ENCODE results near the gene RGS12. TPM values are rescaled to one million over a fixed set of nuclear protein-coding genes. Genes with fewer than 3 reads are reported as not detected.

The RGS12 gene
- total and polyA plus RNA-seq, 2 experiments from 2014 or later = 19.6 to 22.5 TPM

- Histone ChIP-seq H4K20me1 (ENCODE audit: insufficient read depth, poor library complexity, severe bottlenecking) (peaks cover 32% of the 10 kb centered on the region), H3K27me3 (no peaks in the 10 kb centered on the region), H3K36me3 (replicated peaks; ENCODE audit: insufficient read depth, low read depth) (no peaks in the 10 kb centered on the region), H3K9me2 (replicated peaks; ENCODE audit: insufficient read depth) (no peaks in the 10 kb centered on the region), H3K79me2 (peaks cover 68% of the 10 kb centered on the region), H3K9me3 (ENCODE audit: low read depth) (no peaks in the 10 kb centered on the region), H3K4me2 (no peak overlapping the region), H3K4me3 (no peak overlapping the region), H3K27ac (peak overlapping the region; percentile 74), H3K4me1 (ENCODE audit: insufficient read depth) (no peaks in the 10 kb centered on the region), H2AFZ (no peak overlapping the region)
- no peak for DNase-seq (ENCODE audit: low spot score)
- WGBS (ENCODE audit: low lambda C conversion rate, missing lambda C conversion rate) = 93% methylated on average over 8 of the region's 8 CpGs
- TF ChIP-seq, protein P1, sequence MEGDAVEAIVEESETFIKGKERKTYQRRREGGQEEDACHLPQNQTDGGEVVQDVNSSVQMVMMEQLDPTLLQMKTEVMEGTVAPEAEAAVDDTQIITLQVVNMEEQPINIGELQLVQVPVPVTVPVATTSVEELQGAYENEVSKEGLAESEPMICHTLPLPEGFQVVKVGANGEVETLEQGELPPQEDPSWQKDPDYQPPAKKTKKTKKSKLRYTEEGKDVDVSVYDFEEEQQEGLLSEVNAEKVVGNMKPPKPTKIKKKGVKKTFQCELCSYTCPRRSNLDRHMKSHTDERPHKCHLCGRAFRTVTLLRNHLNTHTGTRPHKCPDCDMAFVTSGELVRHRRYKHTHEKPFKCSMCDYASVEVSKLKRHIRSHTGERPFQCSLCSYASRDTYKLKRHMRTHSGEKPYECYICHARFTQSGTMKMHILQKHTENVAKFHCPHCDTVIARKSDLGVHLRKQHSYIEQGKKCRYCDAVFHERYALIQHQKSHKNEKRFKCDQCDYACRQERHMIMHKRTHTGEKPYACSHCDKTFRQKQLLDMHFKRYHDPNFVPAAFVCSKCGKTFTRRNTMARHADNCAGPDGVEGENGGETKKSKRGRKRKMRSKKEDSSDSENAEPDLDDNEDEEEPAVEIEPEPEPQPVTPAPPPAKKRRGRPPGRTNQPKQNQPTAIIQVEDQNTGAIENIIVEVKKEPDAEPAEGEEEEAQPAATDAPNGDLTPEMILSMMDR (IDR thresholded peaks at IDR 0.05; ENCODE audit: poor library complexity) = no peak
- no peak for TF ChIP-seq EZH2phosphoT487 (IDR thresholded peaks at IDR 0.05; ENCODE audit: low read depth, severe bottlenecking, unreplicated experiment)
- no peak for TF ChIP-seq EZH2 (IDR thresholded peaks at IDR 0.05; ENCODE audit: borderline replicate concordance)
Observed at GRCh38 chr4:3312362-3312761, 19.5 kb downstream of the RGS12 start.

- Histone ChIP-seq H3K4me3 (no peak overlapping the region), H3K79me2 (peaks cover 68% of the 10 kb centered on the region), H3K4me2 (no peak overlapping the region), H3K27ac (no peak overlapping the region), H2AFZ (no peak overlapping the region), H3K27me3 (no peaks in the 10 kb centered on the region), H3K9me2 (replicated peaks; ENCODE audit: insufficient read depth) (no peaks in the 10 kb centered on the region), H3K9me3 (ENCODE audit: low read depth) (no peaks in the 10 kb centered on the region), H3K36me3 (replicated peaks; ENCODE audit: insufficient read depth, low read depth) (no peaks in the 10 kb centered on the region), H4K20me1 (ENCODE audit: insufficient read depth, poor library complexity, severe bottlenecking) (peaks cover 24% of the 10 kb centered on the region), H3K4me1 (ENCODE audit: insufficient read depth) (no peaks in the 10 kb centered on the region)
- WGBS (ENCODE audit: low lambda C conversion rate, missing lambda C conversion rate) = 90% methylated on average over 9 of the region's 9 CpGs
- no peak for TF ChIP-seq EZH2phosphoT487 (IDR thresholded peaks at IDR 0.05; ENCODE audit: low read depth, severe bottlenecking, unreplicated experiment)
- DNase-seq (ENCODE audit: low spot score) = no peak
Observed at GRCh38 chr4:3313139-3313538, 20.3 kb downstream of the RGS12 start.

- 96% methylated on average over 16 of the region's 16 CpGs for WGBS (ENCODE audit: low lambda C conversion rate, missing lambda C conversion rate)
- no peak overlapping the region for H3K27ac ChIP-seq
- TF ChIP-seq, protein P1 (IDR thresholded peaks at IDR 0.05; ENCODE audit: poor library complexity) = no peak
- no peak for TF ChIP-seq EZH2 (IDR thresholded peaks at IDR 0.05; ENCODE audit: borderline replicate concordance)
- no peak for TF ChIP-seq EZH2phosphoT487 (IDR thresholded peaks at IDR 0.05; ENCODE audit: low read depth, severe bottlenecking, unreplicated experiment)
- H2AFZ ChIP-seq = no peak overlapping the region
- no peaks in the 10 kb centered on the region for H3K9me2 ChIP-seq (replicated peaks; ENCODE audit: insufficient read depth)
- no peaks in the 10 kb centered on the region for H3K27me3 ChIP-seq
- DNase-seq (ENCODE audit: low spot score) = no peak
- no peak overlapping the region for H3K4me3 ChIP-seq
- no peak overlapping the region for H3K4me2 ChIP-seq
- H3K4me1 ChIP-seq (ENCODE audit: insufficient read depth) = no peaks in the 10 kb centered on the region
- peaks cover 18% of the 10 kb centered on the region for H4K20me1 ChIP-seq (ENCODE audit: insufficient read depth, poor library complexity, severe bottlenecking)
- H3K9me3 ChIP-seq (ENCODE audit: low read depth) = no peaks in the 10 kb centered on the region
- peaks cover 68% of the 10 kb centered on the region for H3K79me2 ChIP-seq
- H3K36me3 ChIP-seq (replicated peaks; ENCODE audit: insufficient read depth, low read depth) = no peaks in the 10 kb centered on the region
Observed at GRCh38 chr4:3313556-3314228, 20.9 kb downstream of the RGS12 start.

GRCh38 chr4:3314706-3315260 is 22.0 kb downstream of the RGS12 start:
- Histone ChIP-seq H3K4me3 (no peak overlapping the region), H3K36me3 (replicated peaks; ENCODE audit: insufficient read depth, low read depth) (no peaks in the 10 kb centered on the region), H3K27me3 (no peaks in the 10 kb centered on the region), H3K9me3 (ENCODE audit: low read depth) (no peaks in the 10 kb centered on the region), H3K27ac (no peak overlapping the region), H4K20me1 (ENCODE audit: insufficient read depth, poor library complexity, severe bottlenecking) (peaks cover 17% of the 10 kb centered on the region), H2AFZ (no peak overlapping the region), H3K79me2 (peaks cover 77% of the 10 kb centered on the region), H3K4me1 (ENCODE audit: insufficient read depth) (peaks cover 4% of the 10 kb centered on the region), H3K4me2 (no peak overlapping the region), H3K9me2 (replicated peaks; ENCODE audit: insufficient read depth) (no peaks in the 10 kb centered on the region)
- no peak for DNase-seq (ENCODE audit: low spot score)
- WGBS (ENCODE audit: low lambda C conversion rate, missing lambda C conversion rate) = 96% methylated on average over 13 of the region's 13 CpGs
- TF ChIP-seq EZH2 (IDR thresholded peaks at IDR 0.05; ENCODE audit: borderline replicate concordance) (no peak), EZH2phosphoT487 (IDR thresholded peaks at IDR 0.05; ENCODE audit: low read depth, severe bottlenecking, unreplicated experiment) (no peak)
- TF ChIP-seq, protein P1 (IDR thresholded peaks at IDR 0.05; ENCODE audit: poor library complexity) = no peak

Measured in hepatocyte (in vitro differentiated cells).